LNCAP (cell line): ENCODE results near the gene ART1.

Source experiments
- CTCF ChIP-seq: fragments of 450-650 bp; IDR thresholded peaks from 2 replicates; pipeline ENCODE4 v1.5.1; 2017; ENCODE audit warnings: mild to moderate bottlenecking

Gene ART1

GRCh38 chr11:3669128-3669527 is 24.2 kb downstream of the ART1 start:
- no peak for TF ChIP-seq CTCF

- TF ChIP-seq CTCF = no peak
Observed at GRCh38 chr11:3669742-3670183, 24.8 kb downstream of the ART1 start.

GRCh38 chr11:3671334-3672254 is 26.7 kb downstream of the ART1 start, which contains the start of gene CHRNA10:
Gene CHRNA10, minus strand, starts transcription at chr11:3671384. Its CDS starts 72 bp downstream, at chr11:3671312.
- TF ChIP-seq CTCF = no peak

GRCh38 chr11:3674189-3674588 is 29.3 kb downstream of the ART1 start:
- TF ChIP-seq CTCF = no peak

GRCh38 chr11:3675971-3676370 is 31.0 kb downstream of the ART1 start:
- no peak for TF ChIP-seq CTCF

GRCh38 chr11:3679077-3679476 is 34.1 kb downstream of the ART1 start:
- TF ChIP-seq CTCF = no peak

- no peak for TF ChIP-seq CTCF
Observed at GRCh38 chr11:3683039-3683438, 38.1 kb downstream of the ART1 start.
